22Rv1 (cell line): ENCODE measurements around the gene CD34.

ENCODE experiments used
- H3K27ac ChIP-seq: fragments of 450-650 bp; 2 replicates; pipeline ENCODE4 v1.5.1; 2017
- ZFX ChIP-seq: fragments of 450-650 bp; IDR thresholded peaks from 2 replicates; pipeline ENCODE4 v1.6.1; 2017; ENCODE audit warnings: antibody characterized with exemption, borderline replicate concordance
- TF ChIP-seq, protein P1 (sequence below): fragments of 450-650 bp; IDR thresholded peaks from 2 replicates; pipeline ENCODE4 v1.5.1; 2017; ENCODE audit warnings: mild to moderate bottlenecking

CD34 gene

GRCh38 chr1:207845109-207845508 lies 65.8 kb downstream of the CD34 start:
- TF ChIP-seq ZFX = no peak
- TF ChIP-seq, protein P1, sequence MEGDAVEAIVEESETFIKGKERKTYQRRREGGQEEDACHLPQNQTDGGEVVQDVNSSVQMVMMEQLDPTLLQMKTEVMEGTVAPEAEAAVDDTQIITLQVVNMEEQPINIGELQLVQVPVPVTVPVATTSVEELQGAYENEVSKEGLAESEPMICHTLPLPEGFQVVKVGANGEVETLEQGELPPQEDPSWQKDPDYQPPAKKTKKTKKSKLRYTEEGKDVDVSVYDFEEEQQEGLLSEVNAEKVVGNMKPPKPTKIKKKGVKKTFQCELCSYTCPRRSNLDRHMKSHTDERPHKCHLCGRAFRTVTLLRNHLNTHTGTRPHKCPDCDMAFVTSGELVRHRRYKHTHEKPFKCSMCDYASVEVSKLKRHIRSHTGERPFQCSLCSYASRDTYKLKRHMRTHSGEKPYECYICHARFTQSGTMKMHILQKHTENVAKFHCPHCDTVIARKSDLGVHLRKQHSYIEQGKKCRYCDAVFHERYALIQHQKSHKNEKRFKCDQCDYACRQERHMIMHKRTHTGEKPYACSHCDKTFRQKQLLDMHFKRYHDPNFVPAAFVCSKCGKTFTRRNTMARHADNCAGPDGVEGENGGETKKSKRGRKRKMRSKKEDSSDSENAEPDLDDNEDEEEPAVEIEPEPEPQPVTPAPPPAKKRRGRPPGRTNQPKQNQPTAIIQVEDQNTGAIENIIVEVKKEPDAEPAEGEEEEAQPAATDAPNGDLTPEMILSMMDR = no peak
- H3K27ac ChIP-seq = no peak overlapping the region

DNA sequence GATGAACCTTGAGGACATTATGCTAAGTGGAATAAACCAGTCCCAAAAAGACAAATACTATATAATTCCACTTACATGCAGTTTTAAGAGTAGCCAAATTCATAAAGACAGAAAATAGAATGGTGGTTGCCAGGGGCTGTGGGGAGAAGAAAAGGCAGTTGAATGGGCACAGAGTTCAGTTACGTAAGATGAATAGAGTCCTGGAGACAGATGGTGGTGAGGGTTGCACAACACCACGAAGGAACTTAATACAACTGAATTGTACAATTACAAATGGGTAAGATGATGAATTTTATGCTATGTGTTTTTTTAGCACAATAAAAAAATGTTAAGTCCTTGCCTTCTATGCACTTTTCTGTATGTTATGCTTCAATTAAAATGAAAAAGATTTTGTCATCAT lies 66.6 kb downstream of the CD34 start:
- no peak overlapping the region for H3K27ac ChIP-seq
- TF ChIP-seq ZFX = no peak
- TF ChIP-seq, protein P1 = no peak

- TF ChIP-seq, protein P1 = no peak
- TF ChIP-seq ZFX = no peak
- no peak overlapping the region for H3K27ac ChIP-seq
Measured at GRCh38 chr1:207842506-207842905, 68.4 kb downstream of the CD34 start.

DNA sequence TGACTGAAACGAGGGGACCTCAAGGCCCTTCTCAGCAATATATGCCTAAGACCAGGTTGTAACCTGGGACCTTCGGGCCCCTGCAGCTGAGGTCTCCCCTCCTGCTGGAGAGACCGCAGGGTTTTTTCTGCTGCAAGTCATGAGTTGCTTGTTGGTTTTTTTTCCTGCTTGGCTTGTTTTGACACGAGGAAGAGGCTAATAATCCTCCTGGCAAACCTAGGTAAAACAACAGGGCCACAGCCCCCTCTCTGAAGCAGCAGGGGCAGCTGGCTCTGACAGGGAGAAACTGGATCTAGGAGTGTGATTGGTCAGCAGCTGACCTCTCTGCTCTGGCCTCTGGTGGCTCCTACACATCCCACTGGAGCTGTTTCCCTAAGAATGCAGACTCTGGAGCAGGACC lies 69.0 kb downstream of the CD34 start:
- no peak overlapping the region for H3K27ac ChIP-seq
- TF ChIP-seq, protein P1 = no peak
- no peak for TF ChIP-seq ZFX

DNA sequence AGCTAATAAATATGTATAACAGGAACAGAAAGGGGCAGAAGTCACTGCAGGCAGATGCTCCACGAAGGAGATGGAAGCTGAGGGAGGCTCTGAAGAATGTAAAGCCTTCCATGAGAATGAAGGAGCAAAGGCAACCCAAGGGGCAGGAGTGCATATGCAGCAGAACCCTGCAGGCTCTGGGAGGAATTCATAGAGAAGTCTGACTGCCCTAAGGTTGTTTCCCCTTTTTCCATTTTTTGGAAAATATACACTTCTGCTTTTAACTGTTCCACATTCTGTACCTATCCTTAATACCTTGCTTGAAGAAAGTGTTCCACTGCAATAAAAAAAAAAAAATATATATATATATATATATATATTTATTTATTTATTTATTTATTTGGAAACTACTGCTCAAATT lies 69.6 kb downstream of the CD34 start:
- H3K27ac ChIP-seq = no peak overlapping the region
- no peak for TF ChIP-seq ZFX
- TF ChIP-seq, protein P1 = no peak

DNA sequence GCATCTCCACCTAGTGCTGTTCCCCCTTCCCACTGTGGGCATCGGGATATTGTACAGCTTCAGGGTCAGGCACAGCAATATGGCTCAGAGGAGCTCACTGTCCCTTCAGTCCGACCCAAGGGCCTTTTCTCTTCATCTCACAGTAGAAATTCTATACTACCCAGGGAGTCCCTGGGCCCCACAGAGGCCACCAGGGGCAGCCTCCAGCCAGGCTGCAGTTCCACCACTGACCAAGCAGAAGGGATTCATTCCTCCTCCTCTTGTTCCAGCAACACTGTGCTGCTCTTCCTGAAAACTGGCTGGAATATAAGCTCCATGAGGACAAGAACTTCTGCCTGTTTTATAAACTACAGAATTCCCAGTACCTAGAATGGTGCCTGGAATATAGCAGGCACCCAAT lies 70.5 kb downstream of the CD34 start:
- TF ChIP-seq, protein P1 = no peak; the same call in 1 of the 2 replicates
- no peak for TF ChIP-seq ZFX
- no peak overlapping the region for H3K27ac ChIP-seq

DNA sequence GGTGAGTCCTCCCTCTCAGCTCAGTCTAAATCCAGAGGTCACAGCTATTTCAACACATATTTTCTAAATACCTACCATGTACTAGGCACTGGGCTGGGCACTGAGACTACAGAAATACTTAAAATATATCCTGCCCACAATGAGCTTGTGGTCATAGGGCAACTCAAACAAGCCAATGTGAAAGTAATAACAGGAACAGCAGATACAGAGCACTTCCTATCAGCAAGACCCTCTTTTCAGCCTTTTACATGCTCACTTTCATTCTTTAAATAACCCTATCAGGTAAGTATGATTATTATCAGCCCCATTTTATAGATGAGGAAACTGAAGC lies 71.9 kb downstream of the CD34 start:
- TF ChIP-seq, protein P1 = no peak
- TF ChIP-seq ZFX = no peak
- H3K27ac ChIP-seq = no peak overlapping the region
